T47D (cell line): ENCODE results near the gene EPS8L1.

Source experiments
- DNase-seq, 2 experiments: peaks; one replicate each; pipeline versions ENCODE4 v3.0.0 to v3.0.0-alpha.2; 2011 to 2012; ENCODE audit warnings: low read depth in 1 of 2, low spot score in 1 of 2
- JUND ChIP-seq: IDR thresholded peaks from 2 replicates; pipeline ENCODE4 v1.6.1; 2012; ENCODE audit warnings: low read depth
- in situ Hi-C: cut with HindIII; loops from 2 replicates; pipeline ENCODE4 v1.10.0; 2016; ENCODE audit warnings: low sequenced_read_pairs, low pct_unique_long_range_greater_than_20kb

The EPS8L1 gene

DNA sequence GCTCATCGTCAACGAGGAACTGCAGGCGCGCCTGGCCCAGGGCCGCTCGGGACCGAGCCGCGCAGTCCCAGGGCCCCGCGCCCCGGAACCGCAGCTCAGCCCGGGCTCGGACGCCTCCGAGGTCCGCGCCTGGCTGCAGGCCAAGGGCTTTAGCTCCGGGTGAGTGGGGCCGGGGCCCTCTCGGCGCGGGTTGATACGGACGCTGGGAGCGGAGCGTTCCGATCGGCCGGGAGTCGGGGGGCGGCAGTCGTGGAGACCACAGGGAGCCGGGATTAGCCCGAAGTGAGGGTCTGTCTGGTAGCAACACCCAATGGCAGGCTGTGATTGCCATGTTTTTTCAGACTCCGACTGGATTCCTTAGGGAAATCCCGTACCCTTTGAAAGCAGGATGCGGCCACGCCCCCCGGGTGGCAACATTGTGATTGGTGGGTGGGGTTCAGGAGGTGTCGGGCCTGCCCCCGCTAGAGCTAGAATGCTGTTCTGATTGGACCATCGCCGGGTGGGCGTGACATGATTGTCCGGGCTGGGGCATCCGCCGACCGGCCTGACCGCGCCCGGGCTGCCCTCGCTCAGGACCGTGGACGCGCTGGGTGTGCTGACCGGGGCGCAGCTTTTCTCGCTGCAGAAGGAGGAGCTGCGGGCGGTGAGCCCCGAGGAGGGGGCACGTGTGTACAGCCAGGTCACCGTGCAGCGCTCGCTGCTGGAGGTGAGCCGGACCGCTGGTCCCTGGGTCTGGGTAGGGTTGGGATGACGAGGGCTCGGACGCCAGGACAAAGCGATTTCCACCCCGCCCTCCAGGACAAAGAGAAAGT, 11.3 kb downstream of the EPS8L1 start:
- no peak for DNase-seq
- in situ Hi-C loops: no loop called here
- no peak for TF ChIP-seq JUND

DNA sequence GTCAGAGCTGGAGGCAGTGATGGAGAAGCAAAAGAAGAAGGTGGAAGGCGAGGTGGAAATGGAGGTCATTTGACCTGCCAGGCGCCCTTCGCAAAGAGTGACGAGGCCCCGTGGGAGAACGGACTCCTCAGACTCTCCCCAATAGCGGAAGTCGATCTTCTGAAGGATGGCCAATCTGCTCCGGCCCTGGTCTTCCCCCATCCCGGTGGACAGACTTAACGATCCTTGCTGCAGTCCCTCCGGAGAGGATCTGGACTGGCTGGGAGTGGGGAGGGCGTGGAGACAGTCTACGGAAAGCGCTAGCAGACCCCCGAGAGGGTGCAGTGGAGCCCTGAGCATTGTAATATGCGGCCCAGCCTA, 11.9 kb downstream of the EPS8L1 start:
- TF ChIP-seq JUND: no peak
- in situ Hi-C loops: no loop called here
- DNase-seq: no peak

DNA sequence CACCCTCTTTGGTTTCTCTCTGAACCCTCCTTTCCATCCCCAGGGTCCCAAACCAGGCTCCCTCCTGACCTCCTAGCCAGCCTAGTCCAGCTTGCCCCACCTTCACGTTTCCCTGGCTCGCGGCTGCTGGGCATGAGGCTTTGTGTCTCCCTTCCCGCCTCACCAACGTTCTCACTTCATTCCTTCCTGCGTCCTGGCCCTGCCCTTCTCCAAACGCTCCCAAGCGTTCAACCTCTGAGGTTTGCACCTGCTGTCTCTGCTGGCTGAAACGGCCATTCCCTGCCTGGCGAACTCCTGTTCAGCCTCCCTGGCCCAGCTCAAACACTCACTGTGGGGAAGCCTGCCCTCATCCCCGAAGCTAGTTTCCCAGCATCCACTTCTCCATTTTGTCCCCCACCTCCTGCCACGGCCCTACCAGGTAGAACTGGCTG, 12.4 kb downstream of the EPS8L1 start:
- no peak for DNase-seq
- in situ Hi-C loops: no loop called here
- no peak for TF ChIP-seq JUND

DNA sequence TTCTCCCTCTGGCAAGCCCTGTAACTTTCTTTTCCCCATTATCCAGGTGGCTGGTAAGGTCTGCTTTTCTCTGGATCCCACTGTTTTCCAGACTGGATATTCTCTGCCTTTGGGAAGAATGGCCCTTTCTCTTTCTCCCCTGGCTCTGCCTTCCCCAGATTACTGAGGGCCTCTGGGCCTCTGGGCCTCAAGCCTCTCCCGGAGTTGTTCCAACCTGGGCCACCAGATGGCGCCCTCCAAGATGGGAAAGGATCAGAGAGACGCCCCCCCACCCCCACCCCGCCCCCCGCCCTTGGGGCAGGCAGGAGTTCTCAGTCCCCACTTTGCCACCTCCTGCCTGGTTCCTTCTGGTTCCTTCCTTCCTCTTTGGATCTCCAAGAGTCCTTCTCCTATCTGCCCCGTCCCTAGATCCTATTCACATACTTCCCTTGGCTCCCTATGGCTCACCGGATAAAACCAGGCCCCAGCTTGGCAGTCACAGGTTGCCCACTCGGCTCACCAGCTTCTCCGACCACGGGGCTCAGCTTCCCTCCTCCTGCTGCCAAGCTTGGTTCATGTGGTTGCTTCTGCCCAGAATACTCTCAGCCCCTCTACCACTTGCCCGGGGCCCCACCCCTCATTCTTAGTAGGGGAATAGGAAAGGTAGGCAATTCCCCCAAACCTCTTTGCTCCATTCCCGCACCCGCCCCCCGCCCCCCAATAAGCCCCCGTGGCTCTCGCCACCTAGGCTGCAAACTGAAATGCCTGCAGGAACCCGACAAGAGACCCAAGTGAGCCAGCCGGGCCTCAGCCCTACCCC, 13.1 kb downstream of the EPS8L1 start:
- in situ Hi-C loops: no loop called here
- peak; percentile 69 to 74 for DNase-seq
- TF ChIP-seq JUND: no peak

DNA sequence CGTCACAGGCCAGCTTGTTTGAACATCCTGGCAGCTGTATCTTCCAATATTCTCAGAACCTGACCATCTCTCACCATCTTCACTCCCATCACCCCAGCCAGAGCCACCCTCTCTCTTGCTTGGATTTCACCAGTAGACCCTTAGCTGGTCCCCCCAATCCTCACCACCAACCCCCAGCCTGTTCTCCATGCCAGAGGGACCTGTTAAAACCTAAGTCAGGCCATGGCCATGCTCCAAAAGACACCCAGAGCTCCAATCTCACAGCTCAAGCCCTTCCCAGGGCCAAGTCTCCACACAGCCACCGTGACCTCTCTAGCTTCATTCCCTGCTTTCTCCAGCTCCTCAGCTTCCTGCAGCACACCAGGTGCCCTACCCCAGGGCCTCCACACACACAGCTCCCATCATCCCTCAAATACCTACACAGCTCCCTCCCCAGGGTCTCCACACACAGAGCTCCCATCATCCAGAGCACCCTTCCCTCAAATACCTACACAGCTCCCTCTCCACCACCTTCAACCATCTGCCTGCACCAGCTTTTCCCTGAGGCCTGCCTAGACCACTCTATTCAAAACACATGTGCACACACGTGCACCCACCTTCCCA, 13.8 kb downstream of the EPS8L1 start:
- no peak for DNase-seq
- in situ Hi-C loops: no loop called here
- TF ChIP-seq JUND: no peak

DNA sequence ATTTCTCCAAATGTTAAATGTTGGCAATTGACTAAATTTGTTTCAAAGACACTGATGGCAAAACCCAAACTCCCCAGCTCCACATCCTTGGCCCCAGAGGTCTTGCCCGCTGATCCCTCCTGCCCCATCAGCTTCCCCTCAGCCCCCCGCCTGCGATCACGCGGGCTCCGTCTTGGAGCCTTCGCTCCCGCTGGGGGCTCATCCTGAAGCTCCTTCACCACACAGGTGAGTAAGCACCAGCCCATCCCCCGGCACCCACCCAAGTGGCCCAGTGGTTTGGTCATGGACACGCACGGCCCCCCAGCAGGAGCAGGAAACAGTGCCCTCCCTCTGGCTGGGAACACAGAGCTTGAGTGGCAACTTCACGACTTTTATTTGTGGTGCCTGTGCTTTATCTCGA, 14.9 kb downstream of the EPS8L1 start:
- no peak for TF ChIP-seq JUND
- in situ Hi-C loops: no loop called here
- DNase-seq: no peak

DNA sequence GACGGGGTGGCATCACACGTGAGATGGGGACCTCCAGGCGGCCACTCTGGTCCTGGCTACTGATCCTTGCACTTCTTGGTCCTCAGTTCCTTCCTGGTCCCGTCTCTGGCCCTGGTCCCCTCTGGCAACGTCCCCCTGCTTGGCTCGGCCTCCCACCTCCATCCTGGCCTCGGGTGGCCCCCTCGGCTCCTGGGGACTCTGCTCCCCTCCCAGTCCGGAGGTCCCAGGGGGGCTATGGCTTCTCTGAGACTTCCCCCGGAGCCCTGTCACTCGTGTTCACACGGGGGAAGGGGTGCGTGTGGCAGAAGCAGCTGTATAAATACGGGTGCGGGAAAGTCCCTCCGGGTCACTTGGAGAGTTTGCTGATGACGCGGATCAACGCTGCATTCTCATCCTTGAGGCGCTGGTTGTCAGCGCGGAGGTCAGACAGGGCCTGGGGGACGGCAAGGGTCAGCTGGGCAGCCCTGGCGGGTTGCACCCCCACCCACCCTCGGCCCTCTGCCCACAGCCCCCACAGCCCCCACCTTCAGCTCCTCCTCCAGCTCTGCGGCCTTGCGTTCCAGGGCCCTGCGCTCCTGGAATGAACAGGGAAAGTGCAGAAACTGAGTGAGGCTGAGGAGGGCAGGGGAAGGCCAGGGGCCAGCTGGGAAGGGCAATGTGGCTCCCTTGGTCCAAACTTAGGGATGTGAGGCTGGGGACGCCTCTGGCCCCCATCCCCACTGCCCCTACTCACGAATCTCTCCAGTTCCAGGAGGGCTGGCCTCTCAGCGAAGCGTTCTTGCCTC, 15.6 kb downstream of the EPS8L1 start:
- no peak for DNase-seq
- no peak for TF ChIP-seq JUND
- in situ Hi-C loops: no loop called here

DNA sequence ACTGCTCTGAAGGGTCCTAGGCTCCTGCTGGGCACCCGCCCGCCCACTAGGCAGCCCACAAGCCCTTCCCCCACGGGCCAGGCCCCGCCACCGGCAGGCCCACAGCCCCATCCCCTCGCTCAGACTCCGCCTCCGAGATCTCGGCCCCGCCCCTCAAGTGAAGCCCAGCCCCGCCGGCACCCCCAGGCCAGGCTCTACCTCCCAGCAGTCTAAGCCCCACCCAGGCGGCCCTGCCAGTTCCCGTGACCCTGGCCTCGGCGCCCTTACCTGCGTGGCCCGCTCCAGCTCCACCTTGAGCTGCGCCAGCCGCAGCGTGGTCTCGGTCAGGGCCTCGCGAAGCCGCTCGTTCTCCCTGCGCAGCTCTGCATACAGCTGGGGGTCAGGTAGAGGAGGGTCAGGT, 16.3 kb downstream of the EPS8L1 start:
- DNase-seq: no peak
- in situ Hi-C loops: no loop called here
- TF ChIP-seq JUND: no peak

DNA sequence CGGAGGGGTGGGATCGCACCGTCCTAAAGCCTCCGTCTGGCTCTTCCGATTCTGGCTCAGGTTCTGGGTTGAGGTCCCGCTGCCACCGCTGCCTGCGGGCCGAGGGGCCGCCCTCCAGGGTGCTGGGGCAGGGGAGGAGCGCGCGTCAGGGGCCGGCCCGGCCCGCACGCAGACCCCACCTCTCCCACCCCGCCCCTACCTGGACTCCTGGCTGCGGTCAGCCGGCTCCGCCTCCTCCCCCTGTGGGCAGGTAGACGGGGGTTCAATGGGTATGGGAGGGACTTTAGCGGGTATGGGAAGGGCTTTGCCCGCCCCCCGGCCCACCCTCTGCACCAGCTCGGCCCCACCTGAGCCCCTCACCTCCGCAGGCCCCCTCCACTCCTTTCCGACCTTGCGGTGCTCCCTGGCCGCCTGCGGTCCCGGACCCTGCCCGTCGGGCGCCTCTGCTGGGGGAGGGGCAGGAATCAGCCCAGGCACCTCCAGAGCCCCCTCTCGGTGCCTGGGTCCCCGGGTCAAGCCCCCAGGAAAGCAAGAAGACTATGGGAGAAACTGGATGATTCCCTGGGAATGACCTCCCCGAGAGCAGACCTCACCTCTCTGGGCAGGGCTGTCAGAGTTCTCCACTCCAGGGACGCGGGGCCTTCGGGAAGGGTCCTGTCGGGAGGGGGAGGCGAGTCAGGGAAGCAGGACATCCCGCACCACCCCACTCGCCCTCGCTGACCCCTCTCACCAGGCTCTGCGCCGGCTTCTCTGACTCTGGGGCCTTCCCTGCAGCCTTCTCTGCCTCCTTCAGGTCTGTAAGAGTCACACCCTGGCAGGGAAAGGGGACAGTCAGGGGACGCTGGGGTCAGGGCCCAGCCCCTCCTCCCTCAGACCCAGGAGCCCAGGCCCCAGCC, 17.0 kb downstream of the EPS8L1 start:
- in situ Hi-C loops: no loop called here

DNA sequence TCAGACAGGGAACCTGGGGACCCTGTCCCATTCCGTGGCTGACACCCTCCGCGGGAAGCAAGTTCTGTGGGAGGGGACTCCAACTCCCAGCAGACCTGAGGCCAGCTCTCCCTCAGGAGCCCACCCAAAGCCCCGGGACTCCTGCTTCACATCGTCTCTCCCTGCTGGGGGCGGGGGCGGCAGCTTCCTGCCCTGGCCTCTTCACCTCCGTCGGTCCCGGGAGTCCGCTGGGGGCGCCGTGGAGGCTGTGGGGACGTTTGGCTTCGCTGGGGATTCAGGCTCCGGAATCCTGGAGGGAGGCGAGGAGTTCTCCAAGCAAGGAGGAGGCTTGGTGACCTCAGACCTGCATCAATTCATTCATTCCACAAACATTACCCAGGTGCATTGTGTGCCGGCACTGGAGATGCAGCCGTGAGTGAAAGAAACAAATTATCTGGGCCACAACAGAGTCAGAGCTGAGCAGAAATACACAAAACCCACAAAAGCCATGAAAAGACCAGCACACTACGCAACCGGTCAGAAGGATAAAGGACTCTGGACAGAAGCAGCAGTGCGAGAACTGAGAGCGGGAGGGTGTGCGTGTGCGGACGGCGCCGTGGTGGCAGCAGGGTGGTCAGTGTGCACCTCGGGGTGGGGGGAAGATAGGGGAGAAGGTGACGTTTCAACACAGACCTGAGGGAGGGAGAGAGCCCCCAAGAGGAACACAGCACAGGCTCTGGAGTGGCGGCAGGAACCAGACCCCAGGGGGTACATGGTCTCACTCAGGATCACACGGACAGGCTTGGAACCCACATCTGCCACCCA, 19.0 kb downstream of the EPS8L1 start:
- no peak for DNase-seq
- no peak for TF ChIP-seq JUND
- in situ Hi-C loops: no loop called here

More for the DNA sequence above, 17.0 kb downstream of the EPS8L1 start:
- DNase-seq: no peak
- no peak for TF ChIP-seq JUND
